HepG2 (cell line): ENCODE measurements around the gene LRRC74A. TPM values are rescaled to one million over a fixed set of nuclear protein-coding genes. Genes with fewer than 3 reads are reported as not detected.

Source experiments
- ATAC-seq: fragments of 200-7000 bp; cut with Tn5 transposase; 3 replicates; pipeline ENCODE4 v1.9.1; 2020; ENCODE audit warnings: mild to moderate bottlenecking, moderate library complexity
- BruUV-seq: library from RNA; stranded (reverse); fragments of 400-500 nt; replicated peaks from 2 replicates; lab custom pipeline; 2021; lab: Mats Ljungman, UMichigan
- CTCF ChIA-PET: fragments of 300-600 bp; formaldehyde crosslinking; extraction: SDS; loops from one replicate; lab custom pipeline; 2021; ENCODE audit warnings: low total read pairs, inconsistent platforms, low intra/inter-chr PET ratio; lab: Yijun Ruan, JAX
- POLR2A ChIA-PET: fragments of 350-600 bp; sonication (Branson Sonifier 250); formaldehyde crosslinking; loops from one replicate; lab custom pipeline; 2020; ENCODE audit warnings: antibody characterized with exemption, inconsistent platforms; lab: Yijun Ruan, JAX
- DNase-seq: peaks from one replicate; pipeline ENCODE4 v3.0.0-alpha.2; 2015; ENCODE audit warnings: low spot score
- FAIRE-seq: peaks from 3 replicates; lab custom pipeline; 2011; peaks lifted over from hg19 to GRCh38; lab: Jason Lieb, UNC
- H2AFZ ChIP-seq: one replicate; pipeline ENCODE4 v1.6.1; 2011; ENCODE audit warnings: low read length, inconsistent platforms
- H3K27ac ChIP-seq: fragments of 300-600 bp; 3 replicates; pipeline ENCODE4 v1.8.0; 2011; ENCODE audit warnings: mixed run types, mild to moderate bottlenecking, mixed read lengths, low read length, inconsistent platforms; ENCODE audit not compliant: insufficient read depth; ENCODE audit errors: extremely low read length
- H3K27me3 ChIP-seq, 2 experiments: fragments of 200-600 bp in 1 of 2; 2 replicates in 1 of 2; 3 replicates in 1 of 2; pipeline versions ENCODE4 v1.6.0 to v1.8.0; 2011; ENCODE audit warnings: low read length in 2 of 2, mild to moderate bottlenecking in 2 of 2, moderate library complexity in 2 of 2, inconsistent platforms in 1 of 2; ENCODE audit not compliant: insufficient read depth in 2 of 2, control insufficient read depth in 1 of 2
- H3K36me3 ChIP-seq, 2 experiments: fragments of 200-600 bp in 1 of 2; replicated peaks in 1 of 2; 2 replicates in 1 of 2; 3 replicates in 1 of 2; pipeline versions ENCODE4 v1.5.1 to v1.8.0; 2011; ENCODE audit warnings: low read length in 2 of 2, inconsistent platforms in 1 of 2; ENCODE audit not compliant: insufficient read depth in 2 of 2, control insufficient read depth in 1 of 2
- H3K4me1 ChIP-seq: 2 replicates; pipeline ENCODE4 v1.5.1; 2012; ENCODE audit warnings: low read length, inconsistent platforms; ENCODE audit not compliant: insufficient read depth
- H3K4me2 ChIP-seq: 2 replicates; pipeline ENCODE4 v1.6.0; 2011; ENCODE audit warnings: low read depth, low read length, inconsistent platforms
- H3K4me3 ChIP-seq, 3 experiments: fragments of 200-600 bp in 1 of 3; sonication (generic), shearing (Covaris generic) in 1 of 3; replicated peaks in 1 of 3; 2 replicates each; pipeline ENCODE4 v1.5.1; 2011 to 2016; ENCODE audit warnings: low read length in 3 of 3, inconsistent platforms in 2 of 3, low read depth in 2 of 3, mild to moderate bottlenecking in 2 of 3, control low read depth in 1 of 3, mixed read lengths in 1 of 3; ENCODE audit not compliant: insufficient read depth in 1 of 3
- H3K79me2 ChIP-seq: one replicate; pipeline ENCODE4 v1.6.1; 2011; ENCODE audit warnings: low read length, inconsistent platforms; ENCODE audit not compliant: insufficient read depth
- H3K9ac ChIP-seq: 2 replicates; pipeline ENCODE4 v1.6.0; 2011; ENCODE audit warnings: mild to moderate bottlenecking, low read depth, low read length, inconsistent platforms; ENCODE audit not compliant: insufficient read depth
- H3K9me3 ChIP-seq: 2 replicates; pipeline ENCODE4 v1.5.1; 2012; ENCODE audit warnings: mild to moderate bottlenecking, low read length
- H4K20me1 ChIP-seq: 2 replicates; pipeline ENCODE4 v1.6.0; 2011; ENCODE audit warnings: inconsistent platforms, mild to moderate bottlenecking, low read length, moderate library complexity; ENCODE audit not compliant: insufficient read depth
- CBX1 ChIP-seq: IDR thresholded peaks from one replicate; pipeline ENCODE4 v1.6.1; 2016; ENCODE audit warnings: antibody characterized with exemption, low read depth
- CREB1 ChIP-seq, 2 experiments: fragments of 450-650 bp in 1 of 2; IDR thresholded peaks; 2 replicates each; pipeline ENCODE4 v1.6.1; 2016 to 2017; ENCODE audit warnings: control low read depth in 1 of 2, mild to moderate bottlenecking in 1 of 2, missing compliant biosample characterization in 1 of 2, missing genetic modification characterization in 1 of 2
- KLF6 ChIP-seq: IDR thresholded peaks from 2 replicates; pipeline ENCODE4 v1.8.0; 2016; ENCODE audit warnings: missing biosample characterization, missing genetic modification reagents
- RFX3 ChIP-seq: IDR thresholded peaks from 2 replicates; pipeline ENCODE4 v1.6.1; 2016; ENCODE audit warnings: missing biosample characterization, missing genetic modification reagents
- TFAP4 ChIP-seq: sonication (generic); IDR thresholded peaks from 2 replicates; pipeline ENCODE4 v1.6.1; 2016; ENCODE audit warnings: low read depth, borderline replicate concordance
- ZKSCAN8 ChIP-seq: IDR thresholded peaks from 2 replicates; pipeline ENCODE4 v1.6.1; 2016; ENCODE audit warnings: borderline replicate concordance, missing genetic modification reagents, missing compliant biosample characterization
- ZNF616 ChIP-seq: sonication (generic); formaldehyde crosslinking; IDR thresholded peaks from 2 replicates; pipeline ENCODE4 v1.5.0; 2020; ENCODE audit warnings: low read depth, mild to moderate bottlenecking, missing genetic modification reagents
- WGBS: methylation state at CpG from one replicate; pipeline ENCODE4 v1.1.6; 2017; ENCODE audit warnings: low lambda C conversion rate; 5-methylcytosine and 5-hydroxymethylcytosine counted together
- in situ Hi-C: cut with HindIII; loops from 2 replicates; pipeline ENCODE4 v1.10.0; 2017; ENCODE audit warnings: low pct_unique_long_range_greater_than_20kb; ENCODE audit not compliant: extremely low pct_ligation_motif_present
- intact Hi-C: fragments of 100-400 bp; cut with micrococcal nuclease; formaldehyde crosslinking; loops from one replicate; pipeline ENCODE4 v1.10.0; 2022; ENCODE audit not compliant: unreplicated experiment
- polyA plus RNA-seq, 8 experiments: library from polyadenylated mRNA; depleted of rRNA in 3 of 8; stranded (reverse) in 7 of 8; unstranded in 1 of 8; fragments of >200 nt; fragmentation: Illumina TruSeq in 4 of 8; extraction: Trizol in 4 of 8; gene quantifications; 2 replicates each; pipeline versions ENCODE4 v1.2.1 to v1.2.3, GENCODE V29; 2011 to 2016; ENCODE audit warnings: low read depth in 4 of 8, missing spikeins in 1 of 8, mixed read lengths in 1 of 8; ENCODE audit not compliant: insufficient read depth in 1 of 8
- total RNA-seq, 5 experiments: library from RNA; depleted of rRNA; stranded (reverse); fragments of >200 nt; fragmentation: Illumina TruSeq; extraction: Trizol; gene quantifications; 2 replicates each; pipeline ENCODE4 v1.2.3, GENCODE V29; 2016; ENCODE audit warnings: low read depth in 1 of 5
- TF ChIP-seq, protein P1 (sequence below): IDR thresholded peaks from 2 replicates; pipeline ENCODE4 v1.6.1; 2016; ENCODE audit warnings: mild to moderate bottlenecking

The LRRC74A gene
- total and polyA plus RNA-seq, 2 of the 13 experiments (the other 11 are each of a cell fraction or from before 2014, with no cell fraction given), result not detected

- TF ChIP-seq CREB1 (IDR thresholded peaks at IDR 0.05), result no peak
- TF ChIP-seq CREB1 (CRISPR knock-in tag; IDR thresholded peaks at IDR 0.05), result 0 out of 2 replicates have a peak, but pooled peaks have one; percentile 42
- TF ChIP-seq, protein P1, sequence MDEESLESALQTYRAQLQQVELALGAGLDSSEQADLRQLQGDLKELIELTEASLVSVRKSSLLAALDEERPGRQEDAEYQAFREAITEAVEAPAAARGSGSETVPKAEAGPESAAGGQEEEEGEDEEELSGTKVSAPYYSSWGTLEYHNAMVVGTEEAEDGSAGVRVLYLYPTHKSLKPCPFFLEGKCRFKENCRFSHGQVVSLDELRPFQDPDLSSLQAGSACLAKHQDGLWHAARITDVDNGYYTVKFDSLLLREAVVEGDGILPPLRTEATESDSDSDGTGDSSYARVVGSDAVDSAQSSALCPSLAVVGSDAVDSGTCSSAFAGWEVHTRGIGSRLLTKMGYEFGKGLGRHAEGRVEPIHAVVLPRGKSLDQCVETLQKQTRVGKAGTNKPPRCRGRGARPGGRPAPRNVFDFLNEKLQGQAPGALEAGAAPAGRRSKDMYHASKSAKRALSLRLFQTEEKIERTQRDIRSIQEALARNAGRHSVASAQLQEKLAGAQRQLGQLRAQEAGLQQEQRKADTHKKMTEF, result no peak
Observed at GRCh38 chr14:76810953-76811400, 15.2 kb upstream of the LRRC74A start (continued).

GRCh38 chr14:76811561-76811960 lies 14.6 kb upstream of the LRRC74A start:
- H2AFZ ChIP-seq, result no peak overlapping the region

DNA sequence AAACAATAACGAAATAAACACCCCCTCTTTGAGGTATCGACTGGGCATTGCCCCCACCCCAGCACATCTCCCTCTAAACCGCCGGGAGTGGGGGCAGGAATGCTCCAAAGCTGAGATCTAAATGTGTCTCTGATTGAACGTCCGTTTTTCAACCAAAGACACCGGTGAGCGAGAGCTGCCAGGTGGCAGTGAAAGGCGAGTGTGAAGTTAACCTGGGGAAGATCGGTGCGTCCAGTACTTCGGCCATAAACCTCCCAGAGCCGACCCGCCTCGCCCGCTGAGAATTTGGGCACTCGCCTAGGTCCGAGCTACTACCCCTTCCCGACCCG lies 14.2 kb upstream of the LRRC74A start:
- no peaks in the 10 kb centered on the region for H4K20me1 ChIP-seq
- TSS peak; percentile 64 for BruUV-seq
- peaks cover 22% of the 10 kb centered on the region for H3K4me1 ChIP-seq
- peaks cover 2% of the 10 kb centered on the region for H3K79me2 ChIP-seq
- no peak for FAIRE-seq
- H3K27ac ChIP-seq, result peak overlapping the region; percentile 67
- no peak overlapping the region for H2AFZ ChIP-seq
- 0% methylated on average over 4 of the region's 20 CpGs for WGBS
- intact Hi-C loops (loop anchor here (2.0 kb wide), 1 partner anchor 19 kb away; no protein-coding TSS in a partner anchor), in situ Hi-C loops (no loop called here)
- peak overlapping the region; percentile 92 for H3K4me2 ChIP-seq
- H3K9ac ChIP-seq, result peak overlapping the region; percentile 76
- peak overlapping the region; percentile 78 to 96 (median 87) for H3K4me3 ChIP-seq
- no peaks in the 10 kb centered on the region for H3K9me3 ChIP-seq
- H3K27me3 ChIP-seq, result peaks cover 0 to 9% of the 10 kb centered on the region in 2 experiments; a peak in 1 of 5 replicates
- POLR2A ChIA-PET, result interaction anchor here (0.8 to 3.8 kb wide), 7 partner anchors 13 to 150 kb away, joined by 3 to 62 read pairs (median 4); no protein-coding TSS in a partner anchor
- peak; percentile 35 for ATAC-seq
- peaks cover 1 to 19% of the 10 kb centered on the region in 2 experiments; a peak in 3 of 5 replicates for H3K36me3 ChIP-seq
- CTCF ChIA-PET, result interaction anchor here (1.0 kb wide), 1 partner anchor 102 kb away, joined by 3 read pairs; no protein-coding TSS in a partner anchor
- DNase-seq, result no peak
- TF ChIP-seq CBX1 (no peak), KLF6 (CRISPR knock-in tag) (no peak), TFAP4 (0 out of 2 replicates have a peak, but pooled peaks have one; percentile 0), ZNF616 (no peak)

More at GRCh38 chr14:76811561-76811960, 14.6 kb upstream of the LRRC74A start:
- FAIRE-seq (no peak), DNase-seq (no peak), ATAC-seq (no peak)
- Histone ChIP-seq H3K9ac (peak overlapping the region; percentile 76), H3K27me3 (0 out of 5 replicates have a peak, but pooled peaks cover 0 to 9% of the 10 kb centered on the region in 2 experiments), H3K9me3 (no peaks in the 10 kb centered on the region), H3K36me3 (peaks cover 2 to 24% of the 10 kb centered on the region in 2 experiments; a peak in 3 of 5 replicates), H4K20me1 (no peaks in the 10 kb centered on the region), H3K79me2 (peaks cover 2% of the 10 kb centered on the region), H3K4me1 (peaks cover 22% of the 10 kb centered on the region), H3K27ac (peak overlapping the region; percentile 67), H3K4me2 (peak overlapping the region; percentile 92), H3K4me3 (peak overlapping the region; percentile 78 to 96 (median 87))
- intact Hi-C loops, result no loop called here
- BruUV-seq, result no TSS peak
- ChIA-PET POLR2A (interaction anchor here (0.7 to 3.8 kb wide), 6 partner anchors 12 to 151 kb away, joined by 3 to 62 read pairs (median 4); no protein-coding TSS in a partner anchor), CTCF (interaction anchor here (1.0 kb wide), 1 partner anchor 101 kb away, joined by 3 read pairs; no protein-coding TSS in a partner anchor)
- TF ChIP-seq ZKSCAN8 (CRISPR knock-in tag), result peak; percentile 98
- TF ChIP-seq RFX3 (CRISPR knock-in tag), result no peak
- in situ Hi-C loops, result no loop called here
- WGBS, result 5% methylated on average over 4 of the region's 4 CpGs
